GM23338 (cell line): ENCODE results near the gene RNF217. TPM values are rescaled to one million over a fixed set of nuclear protein-coding genes. Genes with fewer than 3 reads are reported as not detected.

Experiments
- ATAC-seq: fragments of 200-7000 bp; cut with Tn5 transposase; 3 replicates; pipeline ENCODE4 v1.9.1; 2020
- DNase-seq: peaks from one replicate; pipeline ENCODE4 v3.0.0-alpha.2; 2015; ENCODE audit warnings: low spot score
- H2AFZ ChIP-seq: fragments of 200-600 bp; sonication (generic); 2 replicates; pipeline ENCODE4 v1.8.0; 2016; ENCODE audit warnings: antibody characterized with exemption, mild to moderate bottlenecking, moderate library complexity
- H3F3A ChIP-seq: fragments of 200-600 bp; sonication (generic); replicated peaks from 2 replicates; pipeline ENCODE4 v1.8.0; 2017; ENCODE audit warnings: antibody characterized with exemption, mixed run types, low read depth
- H3K27ac ChIP-seq: fragments of 200-600 bp; sonication (generic); 2 replicates; pipeline ENCODE4 v1.6.1; 2016; ENCODE audit warnings: low read depth
- H3K27me3 ChIP-seq: fragments of 200-600 bp; sonication (generic); 2 replicates; pipeline ENCODE4 v1.8.0; 2016; ENCODE audit warnings: mild to moderate bottlenecking, mixed run types, moderate library complexity; ENCODE audit not compliant: insufficient read depth
- H3K36me3 ChIP-seq: fragments of 200-600 bp; sonication (generic); 2 replicates; pipeline ENCODE4 v1.8.0; 2016; ENCODE audit warnings: mild to moderate bottlenecking; ENCODE audit not compliant: insufficient read depth
- H3K4me1 ChIP-seq: fragments of 200-600 bp; sonication (generic); 2 replicates; pipeline ENCODE4 v1.8.0; 2016; ENCODE audit warnings: mild to moderate bottlenecking, moderate library complexity; ENCODE audit not compliant: insufficient read depth
- H3K4me2 ChIP-seq: fragments of 200-600 bp; sonication (generic); 2 replicates; pipeline ENCODE4 v1.7.1; 2017; ENCODE audit warnings: mixed run types
- H3K4me3 ChIP-seq: fragments of 200-600 bp; sonication (generic); 2 replicates; pipeline ENCODE4 v1.6.1; 2016; ENCODE audit warnings: mixed run types
- H3K79me2 ChIP-seq: fragments of 200-600 bp; sonication (generic); replicated peaks from 2 replicates; pipeline ENCODE4 v1.8.0; 2017; ENCODE audit warnings: mild to moderate bottlenecking; ENCODE audit not compliant: insufficient read depth
- H3K9me2 ChIP-seq: fragments of 200-600 bp; sonication (generic); 2 replicates; pipeline ENCODE4 v1.8.0; 2017; ENCODE audit not compliant: insufficient read depth
- H4K20me1 ChIP-seq: fragments of 200-600 bp; sonication (generic); replicated peaks from 2 replicates; pipeline ENCODE4 v1.8.0; 2017; ENCODE audit warnings: mild to moderate bottlenecking; ENCODE audit not compliant: insufficient read depth
- H3K27ac Mint-ChIP-seq: 2 replicates; pipeline ENCODE4 v1.8.0; 2020; ENCODE audit warnings: inconsistent platforms, mild to moderate bottlenecking, moderate library complexity, mixed read lengths
- H3K27me3 Mint-ChIP-seq: 3 replicates; pipeline ENCODE4 v1.8.0; 2022; ENCODE audit warnings: low read depth, mild to moderate bottlenecking, moderate library complexity, mixed read lengths, inconsistent platforms; ENCODE audit not compliant: insufficient read depth, poor library complexity
- H3K36me3 Mint-ChIP-seq: 3 replicates; pipeline ENCODE4 v1.8.0; 2021; ENCODE audit warnings: low read depth, mild to moderate bottlenecking, inconsistent platforms, moderate library complexity, mixed read lengths
- H3K4me1 Mint-ChIP-seq: 3 replicates; pipeline ENCODE4 v1.8.0; 2020; ENCODE audit warnings: mild to moderate bottlenecking, inconsistent platforms, mixed read lengths
- H3K4me3 Mint-ChIP-seq: 3 replicates; pipeline ENCODE4 v1.8.0; 2021; ENCODE audit warnings: moderate library complexity, mild to moderate bottlenecking, inconsistent platforms, mixed read lengths
- H3K9me3 Mint-ChIP-seq: 3 replicates; pipeline ENCODE4 v1.8.0; 2020; ENCODE audit warnings: moderate library complexity, mild to moderate bottlenecking, inconsistent platforms, mixed read lengths
- CREB1 ChIP-seq: fragments of 250-450 bp; sonication (Bioruptor Pico); IDR thresholded peaks from 2 replicates; pipeline ENCODE4 v1.5.0; 2020; ENCODE audit warnings: low read depth, mild to moderate bottlenecking, moderate library complexity
- EZH2 ChIP-seq: fragments of 200-600 bp; sonication (generic); IDR thresholded peaks from one replicate; pipeline ENCODE4 v1.8.0; 2017; ENCODE audit warnings: antibody characterized with exemption, mild to moderate bottlenecking, low read depth; ENCODE audit not compliant: unreplicated experiment
- EZH2phosphoT487 ChIP-seq: fragments of 200-600 bp; sonication (generic); IDR thresholded peaks from one replicate; pipeline ENCODE4 v1.8.1; 2018; ENCODE audit warnings: antibody characterized with exemption; ENCODE audit not compliant: unreplicated experiment
- JUNB ChIP-seq: IDR thresholded peaks from one replicate; pipeline ENCODE4 v1.6.1; 2016; ENCODE audit warnings: antibody characterized with exemption; ENCODE audit not compliant: unreplicated experiment
- NANOG ChIP-seq: IDR thresholded peaks from 2 replicates; pipeline ENCODE4 v1.6.1; 2016; ENCODE audit warnings: antibody characterized with exemption, borderline replicate concordance
- POLR2AphosphoS5 ChIP-seq: IDR thresholded peaks from 2 replicates; pipeline ENCODE4 v1.6.1; 2016; ENCODE audit warnings: antibody characterized with exemption, low read depth
- STAT1 ChIP-seq: IDR thresholded peaks from one replicate; pipeline ENCODE4 v1.6.1; 2016; ENCODE audit warnings: antibody characterized with exemption; ENCODE audit not compliant: unreplicated experiment
- ZNF114 ChIP-seq: fragments of 250-450 bp; sonication (Bioruptor Pico); IDR thresholded peaks from 2 replicates; pipeline ENCODE4 v1.5.0; 2020; ENCODE audit warnings: mild to moderate bottlenecking, moderate library complexity
- ZNF331 ChIP-seq: fragments of 250-450 bp; sonication (Bioruptor Pico); IDR thresholded peaks from 2 replicates; pipeline ENCODE4 v1.5.0; 2020; ENCODE audit warnings: low read depth, mild to moderate bottlenecking, moderate library complexity
- polyA plus RNA-seq: library from polyadenylated mRNA; unstranded; fragments of >200 nt; fragmentation: Nextera tagmentation; extraction: Ambion mirVana; gene quantifications from 2 replicates; pipeline ENCODE4 v1.2.1, GENCODE V29; 2016
- total RNA-seq: library from RNA; depleted of rRNA; stranded (reverse); fragments of >200 nt; shearing (Covaris generic); gene quantifications from 2 replicates; pipeline ENCODE4 v1.2.3, GENCODE V29; 2014
- TF ChIP-seq, protein P1 (sequence below): IDR thresholded peaks from 2 replicates; pipeline ENCODE4 v1.6.1; 2016; ENCODE audit warnings: antibody characterized with exemption
- TF ChIP-seq, protein P2 (sequence below), 2 experiments: fragments of 200-600 bp in 1 of 2; sonication (generic) in 1 of 2; conservative IDR thresholded peaks; 2 replicates each; pipeline versions ENCODE4 v1.5.1 to v1.6.1; 2016 to 2017; ENCODE audit warnings: antibody characterized with exemption in 2 of 2, low read depth in 2 of 2, mild to moderate bottlenecking in 2 of 2, moderate library complexity in 1 of 2
- TF ChIP-seq, protein P3 (sequence below): IDR thresholded peaks from one replicate; pipeline ENCODE4 v1.6.1; 2018; ENCODE audit warnings: antibody characterized with exemption; ENCODE audit not compliant: unreplicated experiment
- TF ChIP-seq, protein P4 (sequence below): fragments of 250-450 bp; sonication (Bioruptor Pico); IDR thresholded peaks from 2 replicates; pipeline ENCODE4 v1.5.0; 2020; ENCODE audit warnings: mild to moderate bottlenecking, moderate library complexity

Gene RNF217
- total and polyA plus RNA-seq, 2 experiments from 2014 or later, result 1.7 to 6.2 TPM

DNA sequence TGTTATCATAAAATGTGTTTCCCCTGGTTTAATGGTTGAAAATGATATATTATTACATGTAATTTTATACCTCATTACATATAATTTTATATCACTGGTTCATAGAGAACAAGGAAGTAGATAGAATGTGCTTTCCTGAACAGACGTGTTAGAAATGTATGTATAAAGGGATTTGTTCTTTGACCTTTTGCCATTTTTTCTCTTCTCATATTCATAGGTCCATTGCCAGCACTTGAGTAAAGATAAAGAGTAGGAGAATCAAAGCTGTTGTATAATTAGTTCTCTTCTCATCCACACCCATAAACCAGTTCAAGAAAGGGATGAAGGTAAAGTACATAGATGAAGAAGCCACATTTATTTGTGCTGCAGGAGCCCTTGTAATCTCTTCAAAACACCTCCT is 46.7 kb downstream of the RNF217 start:
- DNase-seq (no peak), ATAC-seq (no peak)
- H3K79me2 ChIP-seq, result no peaks in the 10 kb centered on the region
- Mint-ChIP-seq H3K27me3 (peaks cover 6% of the 10 kb centered on the region), H3K36me3 (no peaks in the 10 kb centered on the region), H3K4me1 (peaks cover 5% of the 10 kb centered on the region; the same call in 2 of the 3 replicates), H3K27ac (no peak overlapping the region), H3K9me3 (peaks cover 3% of the 10 kb centered on the region; the same call in 1 of the 3 replicates), H3K4me3 (no peak overlapping the region)
- H3K27ac ChIP-seq, result no peak overlapping the region
- no peak overlapping the region for H3K4me3 ChIP-seq
- no peaks in the 10 kb centered on the region for H4K20me1 ChIP-seq
- H3K4me2 ChIP-seq, result no peak overlapping the region
- H2AFZ ChIP-seq, result no peak overlapping the region
- no peaks in the 10 kb centered on the region for H3K9me2 ChIP-seq
- no peaks in the 10 kb centered on the region for H3F3A ChIP-seq
- TF ChIP-seq, protein P1, sequence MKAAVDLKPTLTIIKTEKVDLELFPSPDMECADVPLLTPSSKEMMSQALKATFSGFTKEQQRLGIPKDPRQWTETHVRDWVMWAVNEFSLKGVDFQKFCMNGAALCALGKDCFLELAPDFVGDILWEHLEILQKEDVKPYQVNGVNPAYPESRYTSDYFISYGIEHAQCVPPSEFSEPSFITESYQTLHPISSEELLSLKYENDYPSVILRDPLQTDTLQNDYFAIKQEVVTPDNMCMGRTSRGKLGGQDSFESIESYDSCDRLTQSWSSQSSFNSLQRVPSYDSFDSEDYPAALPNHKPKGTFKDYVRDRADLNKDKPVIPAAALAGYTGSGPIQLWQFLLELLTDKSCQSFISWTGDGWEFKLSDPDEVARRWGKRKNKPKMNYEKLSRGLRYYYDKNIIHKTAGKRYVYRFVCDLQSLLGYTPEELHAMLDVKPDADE, result no peak
- TF ChIP-seq, protein P2, sequence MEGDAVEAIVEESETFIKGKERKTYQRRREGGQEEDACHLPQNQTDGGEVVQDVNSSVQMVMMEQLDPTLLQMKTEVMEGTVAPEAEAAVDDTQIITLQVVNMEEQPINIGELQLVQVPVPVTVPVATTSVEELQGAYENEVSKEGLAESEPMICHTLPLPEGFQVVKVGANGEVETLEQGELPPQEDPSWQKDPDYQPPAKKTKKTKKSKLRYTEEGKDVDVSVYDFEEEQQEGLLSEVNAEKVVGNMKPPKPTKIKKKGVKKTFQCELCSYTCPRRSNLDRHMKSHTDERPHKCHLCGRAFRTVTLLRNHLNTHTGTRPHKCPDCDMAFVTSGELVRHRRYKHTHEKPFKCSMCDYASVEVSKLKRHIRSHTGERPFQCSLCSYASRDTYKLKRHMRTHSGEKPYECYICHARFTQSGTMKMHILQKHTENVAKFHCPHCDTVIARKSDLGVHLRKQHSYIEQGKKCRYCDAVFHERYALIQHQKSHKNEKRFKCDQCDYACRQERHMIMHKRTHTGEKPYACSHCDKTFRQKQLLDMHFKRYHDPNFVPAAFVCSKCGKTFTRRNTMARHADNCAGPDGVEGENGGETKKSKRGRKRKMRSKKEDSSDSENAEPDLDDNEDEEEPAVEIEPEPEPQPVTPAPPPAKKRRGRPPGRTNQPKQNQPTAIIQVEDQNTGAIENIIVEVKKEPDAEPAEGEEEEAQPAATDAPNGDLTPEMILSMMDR (conservative IDR thresholded peaks at IDR 0.05; ENCODE audit: low read depth in 2 of 2), result no peak
- TF ChIP-seq EZH2, result no peak
- TF ChIP-seq, protein P3, sequence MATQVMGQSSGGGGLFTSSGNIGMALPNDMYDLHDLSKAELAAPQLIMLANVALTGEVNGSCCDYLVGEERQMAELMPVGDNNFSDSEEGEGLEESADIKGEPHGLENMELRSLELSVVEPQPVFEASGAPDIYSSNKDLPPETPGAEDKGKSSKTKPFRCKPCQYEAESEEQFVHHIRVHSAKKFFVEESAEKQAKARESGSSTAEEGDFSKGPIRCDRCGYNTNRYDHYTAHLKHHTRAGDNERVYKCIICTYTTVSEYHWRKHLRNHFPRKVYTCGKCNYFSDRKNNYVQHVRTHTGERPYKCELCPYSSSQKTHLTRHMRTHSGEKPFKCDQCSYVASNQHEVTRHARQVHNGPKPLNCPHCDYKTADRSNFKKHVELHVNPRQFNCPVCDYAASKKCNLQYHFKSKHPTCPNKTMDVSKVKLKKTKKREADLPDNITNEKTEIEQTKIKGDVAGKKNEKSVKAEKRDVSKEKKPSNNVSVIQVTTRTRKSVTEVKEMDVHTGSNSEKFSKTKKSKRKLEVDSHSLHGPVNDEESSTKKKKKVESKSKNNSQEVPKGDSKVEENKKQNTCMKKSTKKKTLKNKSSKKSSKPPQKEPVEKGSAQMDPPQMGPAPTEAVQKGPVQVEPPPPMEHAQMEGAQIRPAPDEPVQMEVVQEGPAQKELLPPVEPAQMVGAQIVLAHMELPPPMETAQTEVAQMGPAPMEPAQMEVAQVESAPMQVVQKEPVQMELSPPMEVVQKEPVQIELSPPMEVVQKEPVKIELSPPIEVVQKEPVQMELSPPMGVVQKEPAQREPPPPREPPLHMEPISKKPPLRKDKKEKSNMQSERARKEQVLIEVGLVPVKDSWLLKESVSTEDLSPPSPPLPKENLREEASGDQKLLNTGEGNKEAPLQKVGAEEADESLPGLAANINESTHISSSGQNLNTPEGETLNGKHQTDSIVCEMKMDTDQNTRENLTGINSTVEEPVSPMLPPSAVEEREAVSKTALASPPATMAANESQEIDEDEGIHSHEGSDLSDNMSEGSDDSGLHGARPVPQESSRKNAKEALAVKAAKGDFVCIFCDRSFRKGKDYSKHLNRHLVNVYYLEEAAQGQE, result no peak
- TF ChIP-seq ZNF114 (CRISPR knock-in tag), result no peak
- no peak for TF ChIP-seq STAT1
- TF ChIP-seq CREB1, result no peak
- TF ChIP-seq EZH2phosphoT487, result no peak
- TF ChIP-seq JUNB, result no peak
- no peak for TF ChIP-seq NANOG
- TF ChIP-seq, protein P4, sequence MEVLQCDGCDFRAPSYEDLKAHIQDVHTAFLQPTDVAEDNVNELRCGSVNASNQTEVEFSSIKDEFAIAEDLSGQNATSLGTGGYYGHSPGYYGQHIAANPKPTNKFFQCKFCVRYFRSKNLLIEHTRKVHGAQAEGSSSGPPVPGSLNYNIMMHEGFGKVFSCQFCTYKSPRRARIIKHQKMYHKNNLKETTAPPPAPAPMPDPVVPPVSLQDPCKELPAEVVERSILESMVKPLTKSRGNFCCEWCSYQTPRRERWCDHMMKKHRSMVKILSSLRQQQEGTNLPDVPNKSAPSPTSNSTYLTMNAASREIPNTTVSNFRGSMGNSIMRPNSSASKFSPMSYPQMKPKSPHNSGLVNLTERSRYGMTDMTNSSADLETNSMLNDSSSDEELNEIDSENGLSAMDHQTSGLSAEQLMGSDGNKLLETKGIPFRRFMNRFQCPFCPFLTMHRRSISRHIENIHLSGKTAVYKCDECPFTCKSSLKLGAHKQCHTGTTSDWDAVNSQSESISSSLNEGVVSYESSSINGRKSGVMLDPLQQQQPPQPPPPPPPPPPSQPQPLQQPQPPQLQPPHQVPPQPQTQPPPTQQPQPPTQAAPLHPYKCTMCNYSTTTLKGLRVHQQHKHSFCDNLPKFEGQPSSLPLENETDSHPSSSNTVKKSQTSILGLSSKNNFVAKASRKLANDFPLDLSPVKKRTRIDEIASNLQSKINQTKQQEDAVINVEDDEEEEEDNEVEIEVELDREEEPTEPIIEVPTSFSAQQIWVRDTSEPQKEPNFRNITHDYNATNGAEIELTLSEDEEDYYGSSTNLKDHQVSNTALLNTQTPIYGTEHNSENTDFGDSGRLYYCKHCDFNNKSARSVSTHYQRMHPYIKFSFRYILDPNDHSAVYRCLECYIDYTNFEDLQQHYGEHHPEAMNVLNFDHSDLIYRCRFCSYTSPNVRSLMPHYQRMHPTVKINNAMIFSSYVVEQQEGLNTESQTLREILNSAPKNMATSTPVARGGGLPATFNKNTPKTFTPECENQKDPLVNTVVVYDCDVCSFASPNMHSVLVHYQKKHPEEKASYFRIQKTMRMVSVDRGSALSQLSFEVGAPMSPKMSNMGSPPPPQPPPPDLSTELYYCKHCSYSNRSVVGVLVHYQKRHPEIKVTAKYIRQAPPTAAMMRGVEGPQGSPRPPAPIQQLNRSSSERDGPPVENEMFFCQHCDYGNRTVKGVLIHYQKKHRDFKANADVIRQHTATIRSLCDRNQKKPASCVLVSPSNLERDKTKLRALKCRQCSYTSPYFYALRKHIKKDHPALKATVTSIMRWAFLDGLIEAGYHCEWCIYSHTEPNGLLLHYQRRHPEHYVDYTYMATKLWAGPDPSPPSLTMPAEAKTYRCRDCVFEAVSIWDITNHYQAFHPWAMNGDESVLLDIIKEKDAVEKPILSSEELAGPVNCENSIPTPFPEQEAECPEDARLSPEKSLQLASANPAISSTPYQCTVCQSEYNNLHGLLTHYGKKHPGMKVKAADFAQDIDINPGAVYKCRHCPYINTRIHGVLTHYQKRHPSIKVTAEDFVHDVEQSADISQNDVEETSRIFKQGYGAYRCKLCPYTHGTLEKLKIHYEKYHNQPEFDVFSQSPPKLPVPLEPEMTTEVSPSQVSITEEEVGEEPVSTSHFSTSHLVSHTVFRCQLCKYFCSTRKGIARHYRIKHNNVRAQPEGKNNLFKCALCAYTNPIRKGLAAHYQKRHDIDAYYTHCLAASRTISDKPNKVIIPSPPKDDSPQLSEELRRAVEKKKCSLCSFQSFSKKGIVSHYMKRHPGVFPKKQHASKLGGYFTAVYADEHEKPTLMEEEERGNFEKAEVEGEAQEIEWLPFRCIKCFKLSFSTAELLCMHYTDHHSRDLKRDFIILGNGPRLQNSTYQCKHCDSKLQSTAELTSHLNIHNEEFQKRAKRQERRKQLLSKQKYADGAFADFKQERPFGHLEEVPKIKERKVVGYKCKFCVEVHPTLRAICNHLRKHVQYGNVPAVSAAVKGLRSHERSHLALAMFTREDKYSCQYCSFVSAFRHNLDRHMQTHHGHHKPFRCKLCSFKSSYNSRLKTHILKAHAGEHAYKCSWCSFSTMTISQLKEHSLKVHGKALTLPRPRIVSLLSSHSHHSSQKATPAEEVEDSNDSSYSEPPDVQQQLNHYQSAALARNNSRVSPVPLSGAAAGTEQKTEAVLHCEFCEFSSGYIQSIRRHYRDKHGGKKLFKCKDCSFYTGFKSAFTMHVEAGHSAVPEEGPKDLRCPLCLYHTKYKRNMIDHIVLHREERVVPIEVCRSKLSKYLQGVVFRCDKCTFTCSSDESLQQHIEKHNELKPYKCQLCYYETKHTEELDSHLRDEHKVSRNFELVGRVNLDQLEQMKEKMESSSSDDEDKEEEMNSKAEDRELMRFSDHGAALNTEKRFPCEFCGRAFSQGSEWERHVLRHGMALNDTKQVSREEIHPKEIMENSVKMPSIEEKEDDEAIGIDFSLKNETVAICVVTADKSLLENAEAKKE (CRISPR knock-in tag), result no peak
- TF ChIP-seq POLR2AphosphoS5, result no peak
- TF ChIP-seq ZNF331 (CRISPR knock-in tag), result no peak
- H3K4me1 ChIP-seq, result no peaks in the 10 kb centered on the region
- H3K27me3 ChIP-seq, result no peaks in the 10 kb centered on the region
- no peaks in the 10 kb centered on the region for H3K36me3 ChIP-seq
